Purkinje cell (primary cell): Measurements from ENCODE around the gene TRIM49. TPM values are rescaled to one million over a fixed set of nuclear protein-coding genes. Genes with fewer than 3 reads are reported as not detected.

Experiments used
- polyA plus RNA-seq: library from polyadenylated mRNA; unstranded; fragments of >200 nt; fragmentation: Nextera tagmentation; gene quantifications from 2 replicates; pipeline ENCODE4 v1.2.1, GENCODE V29; 2014

TRIM49 gene, protein sequence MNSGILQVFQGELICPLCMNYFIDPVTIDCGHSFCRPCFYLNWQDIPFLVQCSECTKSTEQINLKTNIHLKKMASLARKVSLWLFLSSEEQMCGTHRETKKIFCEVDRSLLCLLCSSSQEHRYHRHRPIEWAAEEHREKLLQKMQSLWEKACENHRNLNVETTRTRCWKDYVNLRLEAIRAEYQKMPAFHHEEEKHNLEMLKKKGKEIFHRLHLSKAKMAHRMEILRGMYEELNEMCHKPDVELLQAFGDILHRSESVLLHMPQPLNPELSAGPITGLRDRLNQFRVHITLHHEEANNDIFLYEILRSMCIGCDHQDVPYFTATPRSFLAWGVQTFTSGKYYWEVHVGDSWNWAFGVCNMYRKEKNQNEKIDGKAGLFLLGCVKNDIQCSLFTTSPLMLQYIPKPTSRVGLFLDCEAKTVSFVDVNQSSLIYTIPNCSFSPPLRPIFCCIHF
- not detected in 2 replicates for polyA plus RNA-seq

DNA sequence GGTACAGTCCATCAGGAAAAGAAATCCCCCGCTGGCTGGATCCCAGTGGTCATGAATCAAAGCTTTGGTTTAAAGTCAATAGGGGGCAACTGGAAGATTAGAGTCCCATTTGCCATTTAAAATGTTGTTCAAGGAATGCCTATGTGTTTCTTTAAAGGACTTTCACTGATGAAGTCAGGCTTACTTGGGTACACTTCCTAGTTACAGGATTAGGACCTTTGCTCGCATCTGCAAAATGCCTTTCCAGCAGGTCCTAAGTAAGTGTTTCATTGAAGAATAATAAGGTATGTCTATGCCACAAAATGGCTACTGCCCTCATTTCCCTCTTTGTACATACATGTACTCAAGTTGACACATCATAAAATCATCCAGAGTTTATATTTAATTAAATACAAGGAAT is at the start of gene TRIM49:
Gene TRIM49 (minus strand): TSS at position 101 of the 400 bp plus-strand sequence. CDS start 4,106 bp downstream, outside the sequence.

Other genes with a start within 250 kb of the TRIM49 start
- not detected in 2 replicates for gene TRIM77, start 98.3 kb downstream of the TRIM49 start, polyA plus RNA-seq
- not detected in 2 replicates for gene TRIM64B, start 69.9 kb upstream of the TRIM49 start, polyA plus RNA-seq
- gene TRIM49D1, start 113.7 kb upstream of the TRIM49 start, polyA plus RNA-seq = not detected in 2 replicates
- gene TRIM49D2, start 115.5 kb upstream of the TRIM49 start, polyA plus RNA-seq = not detected in 2 replicates
- gene TRIM64, start 157.5 kb upstream of the TRIM49 start, polyA plus RNA-seq = not detected in 2 replicates
- not detected in 2 replicates for gene TRIM49C, start 222.5 kb upstream of the TRIM49 start, polyA plus RNA-seq